DND-41 (cell line): ENCODE data around the gene SCAANT1.
A peak's percentile ranks its signal among the peaks of the same experiment; 100 is the strongest.

Experiments used
- ATAC-seq: fragments of 200-7000 bp; cut with Tn5 transposase; 3 replicates; pipeline ENCODE4 v1.9.1; 2021; ENCODE audit warnings: low read depth; ENCODE audit not compliant: insufficient read depth
- DNase-seq: peaks from one replicate; pipeline ENCODE4 v3.0.0-alpha.2; 2020
- H2AFZ ChIP-seq: 2 replicates; pipeline ENCODE4 v1.6.0; 2012; ENCODE audit warnings: low read depth, low read length
- H3K27ac ChIP-seq: 2 replicates; pipeline ENCODE4 v1.5.1; 2012; ENCODE audit warnings: low read length, inconsistent platforms
- H3K27me3 ChIP-seq: fragments of 200-600 bp; sonication (generic); 2 replicates; pipeline ENCODE4 v1.6.0; 2012; ENCODE audit warnings: low read length, mild to moderate bottlenecking, inconsistent platforms; ENCODE audit not compliant: insufficient read depth, poor library complexity
- H3K36me3 ChIP-seq: 2 replicates; pipeline ENCODE4 v1.5.1; 2012; ENCODE audit warnings: low read length, inconsistent platforms; ENCODE audit not compliant: insufficient read depth
- H3K4me1 ChIP-seq: 2 replicates; pipeline ENCODE4 v1.5.1; 2012; ENCODE audit warnings: mild to moderate bottlenecking, low read length; ENCODE audit not compliant: insufficient read depth
- H3K4me2 ChIP-seq: 2 replicates; pipeline ENCODE4 v1.6.0; 2012; ENCODE audit warnings: mild to moderate bottlenecking, moderate library complexity, low read length, inconsistent platforms; ENCODE audit not compliant: insufficient read depth
- H3K4me3 ChIP-seq, 2 experiments: fragments of 200-600 bp in 1 of 2; shearing (Covaris generic) in 1 of 2; 2 replicates each; pipeline ENCODE4 v1.5.1; 2012 to 2016; ENCODE audit warnings: inconsistent platforms in 2 of 2, low read length in 2 of 2, mild to moderate bottlenecking in 2 of 2, low read depth in 1 of 2, moderate library complexity in 1 of 2
- H3K79me2 ChIP-seq: 2 replicates; pipeline ENCODE4 v1.6.0; 2012; ENCODE audit warnings: low read length, inconsistent platforms; ENCODE audit not compliant: insufficient read depth
- H3K9ac ChIP-seq: 2 replicates; pipeline ENCODE4 v1.6.0; 2012; ENCODE audit warnings: low read depth, mild to moderate bottlenecking, inconsistent platforms, low read length, moderate library complexity
- H3K9me3 ChIP-seq: 2 replicates; pipeline ENCODE4 v1.5.1; 2012; ENCODE audit warnings: low read length, moderate library complexity, mild to moderate bottlenecking, inconsistent platforms; ENCODE audit not compliant: insufficient read depth, severe bottlenecking
- H4K20me1 ChIP-seq: 2 replicates; pipeline ENCODE4 v1.6.0; 2012; ENCODE audit warnings: low read length; ENCODE audit not compliant: insufficient read depth
- EZH2 ChIP-seq: IDR thresholded peaks from 3 replicates; pipeline ENCODE4 v1.6.1; 2012; ENCODE audit warnings: borderline replicate concordance, low read depth, mild to moderate bottlenecking, moderate library complexity, low read length, inconsistent platforms; ENCODE audit not compliant: severe bottlenecking
- TF ChIP-seq, protein P1 (sequence below): IDR thresholded peaks from 2 replicates; pipeline ENCODE4 v1.5.1; 2012; ENCODE audit warnings: borderline replicate concordance, low read length, moderate library complexity, mild to moderate bottlenecking; ENCODE audit not compliant: poor library complexity, severe bottlenecking; ENCODE audit errors: extremely low read depth

The SCAANT1 gene

GRCh38 chr3:63937661-63938651 is 25.8 kb upstream of the SCAANT1 start:
- no peak overlapping the region for H2AFZ ChIP-seq
- no peak overlapping the region for H3K4me3 ChIP-seq
- no peak overlapping the region for H3K9ac ChIP-seq
- H3K4me2 ChIP-seq: no peak overlapping the region
- H3K36me3 ChIP-seq: peaks cover 47% of the 10 kb centered on the region
- DNase-seq (no peak), ATAC-seq (no peak)
- TF ChIP-seq EZH2: no peak
- TF ChIP-seq, protein P1, sequence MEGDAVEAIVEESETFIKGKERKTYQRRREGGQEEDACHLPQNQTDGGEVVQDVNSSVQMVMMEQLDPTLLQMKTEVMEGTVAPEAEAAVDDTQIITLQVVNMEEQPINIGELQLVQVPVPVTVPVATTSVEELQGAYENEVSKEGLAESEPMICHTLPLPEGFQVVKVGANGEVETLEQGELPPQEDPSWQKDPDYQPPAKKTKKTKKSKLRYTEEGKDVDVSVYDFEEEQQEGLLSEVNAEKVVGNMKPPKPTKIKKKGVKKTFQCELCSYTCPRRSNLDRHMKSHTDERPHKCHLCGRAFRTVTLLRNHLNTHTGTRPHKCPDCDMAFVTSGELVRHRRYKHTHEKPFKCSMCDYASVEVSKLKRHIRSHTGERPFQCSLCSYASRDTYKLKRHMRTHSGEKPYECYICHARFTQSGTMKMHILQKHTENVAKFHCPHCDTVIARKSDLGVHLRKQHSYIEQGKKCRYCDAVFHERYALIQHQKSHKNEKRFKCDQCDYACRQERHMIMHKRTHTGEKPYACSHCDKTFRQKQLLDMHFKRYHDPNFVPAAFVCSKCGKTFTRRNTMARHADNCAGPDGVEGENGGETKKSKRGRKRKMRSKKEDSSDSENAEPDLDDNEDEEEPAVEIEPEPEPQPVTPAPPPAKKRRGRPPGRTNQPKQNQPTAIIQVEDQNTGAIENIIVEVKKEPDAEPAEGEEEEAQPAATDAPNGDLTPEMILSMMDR: no peak
- no peaks in the 10 kb centered on the region for H3K27me3 ChIP-seq
- no peak overlapping the region for H3K27ac ChIP-seq
- no peaks in the 10 kb centered on the region for H3K4me1 ChIP-seq
- peaks cover 50% of the 10 kb centered on the region for H4K20me1 ChIP-seq
- H3K9me3 ChIP-seq: no peaks in the 10 kb centered on the region
- peaks cover 99% of the 10 kb centered on the region for H3K79me2 ChIP-seq

DNA sequence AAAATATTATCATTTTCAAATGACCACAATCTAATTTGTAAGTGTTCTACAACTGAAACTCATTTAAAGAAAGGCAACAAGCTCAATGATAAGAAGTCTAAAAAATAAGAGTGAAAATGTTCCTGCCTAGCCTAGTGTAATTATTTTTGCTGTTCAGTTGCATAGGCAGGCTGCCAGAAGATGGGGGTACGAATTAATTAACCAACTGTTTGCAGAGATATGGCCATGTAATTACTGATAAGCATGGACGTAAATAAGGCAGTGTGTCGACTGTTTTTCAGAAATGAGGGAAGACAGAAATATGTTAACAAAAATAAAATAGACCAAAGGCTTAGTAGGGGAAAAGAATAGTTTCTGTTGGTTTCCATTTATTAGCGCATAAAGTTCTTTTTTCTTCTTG is 24.7 kb upstream of the SCAANT1 start:
- no peak overlapping the region for H3K4me3 ChIP-seq
- no peak for DNase-seq
- no peaks in the 10 kb centered on the region for H3K4me1 ChIP-seq
- ATAC-seq: no peak
- H3K27me3 ChIP-seq: no peaks in the 10 kb centered on the region
- no peak overlapping the region for H2AFZ ChIP-seq
- H3K9ac ChIP-seq: no peak overlapping the region
- H3K27ac ChIP-seq: no peak overlapping the region
- H3K9me3 ChIP-seq: no peaks in the 10 kb centered on the region
- peaks cover 49% of the 10 kb centered on the region for H4K20me1 ChIP-seq
- H3K79me2 ChIP-seq: peaks cover 99% of the 10 kb centered on the region
- no peak overlapping the region for H3K4me2 ChIP-seq
- peaks cover 49% of the 10 kb centered on the region for H3K36me3 ChIP-seq
- TF ChIP-seq EZH2: no peak
- TF ChIP-seq, protein P1: no peak

- TF ChIP-seq, protein P1: no peak
- no peak for TF ChIP-seq EZH2
- Histone ChIP-seq H3K9me3 (no peaks in the 10 kb centered on the region), H4K20me1 (peaks cover 44% of the 10 kb centered on the region), H3K27ac (no peak overlapping the region), H3K79me2 (peaks cover 96% of the 10 kb centered on the region), H3K4me1 (no peaks in the 10 kb centered on the region), H3K36me3 (peaks cover 38% of the 10 kb centered on the region), H3K4me3 (no peak overlapping the region), H3K27me3 (no peaks in the 10 kb centered on the region), H3K4me2 (no peak overlapping the region), H3K9ac (no peak overlapping the region), H2AFZ (no peak overlapping the region)
- DNase-seq (no peak), ATAC-seq (peak; percentile 77)
Observed at GRCh38 chr3:63934041-63934866, 22.1 kb upstream of the SCAANT1 start.
